K562 (cell line): ENCODE results near the gene ASIC5. TPM values are rescaled to one million over a fixed set of nuclear protein-coding genes. Genes with fewer than 3 reads are reported as not detected.

Source experiments
- ATAC-seq: fragments of 200-7000 bp; cut with Tn5 transposase; 3 replicates; pipeline ENCODE4 v1.9.1; 2020; ENCODE audit warnings: moderate library complexity
- BruUV-seq: library from RNA; stranded (reverse); fragments of 400-500 nt; replicated peaks from 2 replicates; lab custom pipeline; 2021; lab: Mats Ljungman, UMichigan
- CTCF ChIA-PET: fragments of 300-600 bp; formaldehyde crosslinking; extraction: SDS; loops from one replicate; lab custom pipeline; 2021; ENCODE audit warnings: low intra/inter-chr PET ratio; lab: Yijun Ruan, JAX
- POLR2A ChIA-PET: fragments of 300-600, 350-650 bp; sonication (Branson Sonifier 250); formaldehyde crosslinking; extraction: SDS; loops from one replicate; lab custom pipeline; 2021; ENCODE audit warnings: antibody characterized with exemption, inconsistent platforms; lab: Yijun Ruan, JAX
- DNase-seq, 4 experiments: peaks; one replicate each; pipeline versions ENCODE4 v3.0.0 to v3.0.0-alpha.2; 2011 to 2018; ENCODE audit warnings: low spot score in 3 of 4, mixed read lengths in 3 of 4; ENCODE audit errors: extremely low read depth in 1 of 4
- FAIRE-seq: peaks from 2 replicates; lab custom pipeline; 2011; peaks lifted over from hg19 to GRCh38; lab: Jason Lieb, UNC
- H2AFZ ChIP-seq: 2 replicates; pipeline ENCODE4 v1.6.0; 2011; ENCODE audit warnings: low read depth, low read length, control low read depth, inconsistent platforms
- H3K27ac ChIP-seq: fragments of 200-600 bp; 3 replicates; pipeline ENCODE4 v1.8.0; 2011; ENCODE audit warnings: low read depth, mild to moderate bottlenecking, control low read depth, inconsistent platforms, low read length, moderate library complexity, mixed read lengths; ENCODE audit errors: extremely low read depth
- H3K27me3 ChIP-seq, 2 experiments: fragments of 300-600 bp in 1 of 2; 2 replicates in 1 of 2; 3 replicates in 1 of 2; pipeline versions ENCODE4 v1.6.0 to v1.8.0; 2011; ENCODE audit warnings: inconsistent platforms in 2 of 2, low read length in 2 of 2, mild to moderate bottlenecking in 1 of 2, mixed read lengths in 1 of 2, moderate library complexity in 1 of 2; ENCODE audit not compliant: control insufficient read depth in 2 of 2, insufficient read depth in 2 of 2
- H3K36me3 ChIP-seq: fragments of 300-600 bp; 3 replicates; pipeline ENCODE4 v1.8.0; 2011; ENCODE audit warnings: mild to moderate bottlenecking, low read length, inconsistent platforms; ENCODE audit not compliant: control insufficient read depth, insufficient read depth
- H3K4me1 ChIP-seq, 2 experiments: fragments of 200-600 bp in 1 of 2; replicated peaks in 1 of 2; 2 replicates in 1 of 2; 3 replicates in 1 of 2; pipeline versions ENCODE4 v1.5.1 to v1.8.0; 2011; ENCODE audit warnings: inconsistent platforms in 2 of 2, low read length in 2 of 2, mild to moderate bottlenecking in 1 of 2, mixed read lengths in 1 of 2, moderate library complexity in 1 of 2; ENCODE audit not compliant: control insufficient read depth in 2 of 2, insufficient read depth in 2 of 2
- H3K4me2 ChIP-seq: 2 replicates; pipeline ENCODE4 v1.6.1; 2011; ENCODE audit warnings: low read length, control low read depth, inconsistent platforms, mixed read lengths; ENCODE audit not compliant: insufficient read depth
- H3K4me3 ChIP-seq: fragments of 200-600 bp; sonication (generic), shearing (Covaris generic); 2 replicates; pipeline ENCODE4 v1.5.1; 2016; ENCODE audit warnings: control low read depth, inconsistent platforms
- H3K79me2 ChIP-seq: fragments of 200-600 bp; 3 replicates; pipeline ENCODE4 v1.8.0; 2011; ENCODE audit warnings: low read length, inconsistent platforms; ENCODE audit not compliant: control insufficient read depth, insufficient read depth
- H3K9ac ChIP-seq, 2 experiments: 2 replicates each; pipeline versions ENCODE4 v1.6.0 to v1.6.1; 2011; ENCODE audit warnings: low read depth in 2 of 2, low read length in 2 of 2, control low read depth in 1 of 2, inconsistent platforms in 1 of 2, mild to moderate bottlenecking in 1 of 2, mixed read lengths in 1 of 2; ENCODE audit not compliant: insufficient read depth in 1 of 2
- H3K9me1 ChIP-seq: one replicate; pipeline ENCODE4 v1.6.0; 2011; ENCODE audit warnings: inconsistent platforms, mild to moderate bottlenecking, low read length, moderate library complexity; ENCODE audit not compliant: control insufficient read depth, insufficient read depth
- H3K9me3 ChIP-seq: replicated peaks from 2 replicates; pipeline ENCODE4 v1.5.1; 2011; ENCODE audit warnings: low read depth, low read length, inconsistent platforms; ENCODE audit not compliant: control insufficient read depth, insufficient read depth
- H4K20me1 ChIP-seq: replicated peaks from 2 replicates; pipeline ENCODE4 v1.6.1; 2011; ENCODE audit warnings: low read length, inconsistent platforms, mixed read lengths; ENCODE audit not compliant: control insufficient read depth, insufficient read depth
- ATF3 ChIP-seq, 2 experiments: fragments of 450-650 bp in 1 of 2; sonication (generic) in 1 of 2; formaldehyde crosslinking in 1 of 2; IDR thresholded peaks in 1 of 2; conservative IDR thresholded peaks in 1 of 2; 2 replicates each; pipeline versions ENCODE4 v1.6.1 to v1.8.1; 2016 to 2023; ENCODE audit warnings: mild to moderate bottlenecking in 2 of 2, moderate library complexity in 2 of 2, inconsistent platforms in 1 of 2, missing genetic modification reagents in 1 of 2
- CBX5 ChIP-seq: IDR thresholded peaks from 2 replicates; pipeline ENCODE4 v1.6.1; 2014; ENCODE audit warnings: low read depth, borderline replicate concordance
- CC2D1A ChIP-seq: fragments of 450-650 bp; IDR thresholded peaks from 2 replicates; pipeline ENCODE4 v1.6.1; 2017; ENCODE audit warnings: mild to moderate bottlenecking
- CEBPB ChIP-seq: fragments of 450-650 bp; IDR thresholded peaks from 2 replicates; pipeline ENCODE4 v1.6.1; 2016; ENCODE audit warnings: missing genetic modification characterization, missing compliant biosample characterization
- CLOCK ChIP-seq: fragments of 250-450 bp; sonication (Bioruptor Pico); IDR thresholded peaks from 2 replicates; pipeline ENCODE4 v1.4.0; 2020; ENCODE audit warnings: mild to moderate bottlenecking, moderate library complexity, borderline replicate concordance
- CREBBP ChIP-seq: IDR thresholded peaks from one replicate; pipeline ENCODE4 v1.6.1; 2012; ENCODE audit warnings: low read depth, mild to moderate bottlenecking, control low read depth, inconsistent platforms, low read length
- GTF3C2 ChIP-seq: IDR thresholded peaks from 3 replicates; pipeline ENCODE4 v1.6.1; 2011; ENCODE audit warnings: borderline replicate concordance, mild to moderate bottlenecking, moderate library complexity; ENCODE audit not compliant: insufficient read length; ENCODE audit errors: extremely low read depth
- MCM5 ChIP-seq: fragments of 450-650 bp; IDR thresholded peaks from 2 replicates; pipeline ENCODE4 v1.6.1; 2016; ENCODE audit warnings: low read depth
- PHB ChIP-seq: fragments of 250-450 bp; sonication (Bioruptor Pico); IDR thresholded peaks from 2 replicates; pipeline ENCODE4 v1.5.0; 2021
- PHF21A ChIP-seq: fragments of 450-650 bp; IDR thresholded peaks from 2 replicates; pipeline ENCODE4 v1.6.1; 2017; ENCODE audit warnings: low read depth, borderline replicate concordance
- RBM15 ChIP-seq: fragments of 200-400 bp; formaldehyde crosslinking; IDR thresholded peaks from 2 replicates; pipeline ENCODE4 v1.6.1; 2018; ENCODE audit warnings: mild to moderate bottlenecking, low read length, moderate library complexity; ENCODE audit not compliant: insufficient read depth
- SRSF3 ChIP-seq: fragments of 200-400 bp; formaldehyde crosslinking; IDR thresholded peaks from 2 replicates; pipeline ENCODE4 v1.6.1; 2016; ENCODE audit warnings: mild to moderate bottlenecking, low read length, moderate library complexity; ENCODE audit not compliant: insufficient read depth
- SRSF7 ChIP-seq: fragments of 200-400 bp; formaldehyde crosslinking; optimal IDR thresholded peaks from 2 replicates; pipeline ENCODE3; 2017; ENCODE audit warnings: mild to moderate bottlenecking, low read depth, low read length
- STAT5B ChIP-seq: fragments of 250-450 bp; sonication (Bioruptor Pico); IDR thresholded peaks from 2 replicates; pipeline ENCODE4 v1.8.0; 2021; ENCODE audit warnings: mild to moderate bottlenecking, inconsistent platforms
- TCF3 ChIP-seq: sonication (generic); formaldehyde crosslinking; IDR thresholded peaks from 2 replicates; pipeline ENCODE4 v1.4.0; 2020; ENCODE audit warnings: mild to moderate bottlenecking, missing genetic modification reagents
- XRCC5 ChIP-seq: fragments of 200-400 bp; formaldehyde crosslinking; IDR thresholded peaks from 2 replicates; pipeline ENCODE4 v1.6.1; 2017; ENCODE audit warnings: low read depth, mild to moderate bottlenecking, low read length
- ZC3H8 ChIP-seq: fragments of 450-650 bp; IDR thresholded peaks from 2 replicates; pipeline ENCODE4 v1.6.1; 2017
- ZNF282 ChIP-seq: sonication (generic); formaldehyde crosslinking; IDR thresholded peaks from 2 replicates; pipeline ENCODE4 v1.8.1; 2023; ENCODE audit warnings: missing genetic modification reagents
- ZNF695 ChIP-seq: fragments of 450-650 bp; formaldehyde crosslinking; IDR thresholded peaks from 2 replicates; pipeline ENCODE4 v1.4.0; 2020; ENCODE audit warnings: mild to moderate bottlenecking, moderate library complexity
- WGBS: fragments of 100-300 bp; shearing (Covaris generic); methylation state at CpG from one replicate; pipeline ENCODE4 v1.1.6; 2016; ENCODE audit warnings: low coverage, mixed read lengths; ENCODE audit not compliant: insufficient coverage; ENCODE audit errors: missing lambda C conversion rate; 5-methylcytosine and 5-hydroxymethylcytosine counted together
- in situ Hi-C: fragments of 300-500 bp; cut with MboI; formaldehyde crosslinking; loops from 4 replicates; pipeline ENCODE4 v1.15.0; 2018; ENCODE audit warnings: inconsistent platforms, mixed read lengths
- intact Hi-C: fragments of 100-400 bp; cut with micrococcal nuclease; formaldehyde crosslinking; loops from 2 replicates; pipeline ENCODE4 v1.14.2; 2022
- polyA plus RNA-seq, 8 experiments: library from polyadenylated mRNA; depleted of rRNA in 4 of 8; stranded (reverse) in 5 of 8; unstranded in 3 of 8; fragments of >200 nt; fragmentation: Nextera tagmentation in 2 of 8; fragmentation: Illumina TruSeq in 1 of 8; extraction: Ambion mirVana in 2 of 8; extraction: Trizol in 1 of 8; gene quantifications; 2 replicates each; pipeline versions ENCODE4 v1.2.1 to v1.2.3, GENCODE V29; 2011 to 2014; ENCODE audit warnings: inconsistent platforms in 1 of 8, missing spikeins in 1 of 8
- total RNA-seq, 7 experiments: library from RNA; depleted of rRNA in 6 of 7; stranded (reverse); fragments of >200 nt in 6 of 7; fragmentation: Illumina TruSeq in 2 of 7; extraction: Trizol in 2 of 7; gene quantifications; 2 replicates each; pipeline versions ENCODE4 v1.2.1 to v1.2.3, GENCODE V29; 2011 to 2021; ENCODE audit warnings: low replicate concordance in 1 of 7

Gene ASIC5
- total and polyA plus RNA-seq, 9 of the 15 experiments (the other 6 are each of a cell fraction or from before 2014, with no cell fraction given): not detected

- H3K36me3 ChIP-seq: no peaks in the 10 kb centered on the region
- FAIRE-seq: no peak
- no peaks in the 10 kb centered on the region for H4K20me1 ChIP-seq
- ChIA-PET POLR2A (no interaction called here), CTCF (no interaction called here)
- BruUV-seq: no TSS peak
- no peaks in the 10 kb centered on the region for H3K9me3 ChIP-seq
- no peak overlapping the region for H3K9ac ChIP-seq
- no peak overlapping the region for H3K27ac ChIP-seq
- TF ChIP-seq XRCC5 (no peak), MCM5 (no peak), STAT5B (CRISPR knock-in tag) (no peak), RBM15 (no peak), CREBBP (no peak), PHB (CRISPR knock-in tag) (no peak), PHF21A (no peak), ZNF282 (CRISPR knock-in tag) (no peak), GTF3C2 (no peak), TCF3 (no peak), ZNF695 (CRISPR knock-in tag) (no peak), CEBPB (tag) (no peak), SRSF7 (no peak), SRSF3 (no peak), CC2D1A (no peak), ZC3H8 (no peak), CLOCK (no peak), ATF3 (IDR thresholded peaks at IDR 0.05) (no peak), ATF3 (CRISPR knock-in tag; conservative IDR thresholded peaks at IDR 0.05) (no peak), CBX5 (no peak)
- no peak overlapping the region for H3K4me2 ChIP-seq
- H3K4me1 ChIP-seq: no peaks in the 10 kb centered on the region
- in situ Hi-C loops: no loop called here
- H3K79me2 ChIP-seq: no peaks in the 10 kb centered on the region
- no peak for DNase-seq
- no peak for ATAC-seq
- H3K4me3 ChIP-seq: no peak overlapping the region
- WGBS: 0% methylated on average over 7 of the region's 8 CpGs
- no peaks in the 10 kb centered on the region for H3K27me3 ChIP-seq
- intact Hi-C loops: no loop called here
- no peaks in the 10 kb centered on the region for H3K9me1 ChIP-seq
- H2AFZ ChIP-seq: no peak overlapping the region
These were observed 66.3 kb downstream of the ASIC5 start for GRCh38 chr4:155799794-155800123.
